Measurements from ENCODE around the gene ANKS3. TPM values are rescaled to one million over a fixed set of nuclear protein-coding genes. Genes with fewer than 3 reads are reported as not detected.

Gene ANKS3, protein sequence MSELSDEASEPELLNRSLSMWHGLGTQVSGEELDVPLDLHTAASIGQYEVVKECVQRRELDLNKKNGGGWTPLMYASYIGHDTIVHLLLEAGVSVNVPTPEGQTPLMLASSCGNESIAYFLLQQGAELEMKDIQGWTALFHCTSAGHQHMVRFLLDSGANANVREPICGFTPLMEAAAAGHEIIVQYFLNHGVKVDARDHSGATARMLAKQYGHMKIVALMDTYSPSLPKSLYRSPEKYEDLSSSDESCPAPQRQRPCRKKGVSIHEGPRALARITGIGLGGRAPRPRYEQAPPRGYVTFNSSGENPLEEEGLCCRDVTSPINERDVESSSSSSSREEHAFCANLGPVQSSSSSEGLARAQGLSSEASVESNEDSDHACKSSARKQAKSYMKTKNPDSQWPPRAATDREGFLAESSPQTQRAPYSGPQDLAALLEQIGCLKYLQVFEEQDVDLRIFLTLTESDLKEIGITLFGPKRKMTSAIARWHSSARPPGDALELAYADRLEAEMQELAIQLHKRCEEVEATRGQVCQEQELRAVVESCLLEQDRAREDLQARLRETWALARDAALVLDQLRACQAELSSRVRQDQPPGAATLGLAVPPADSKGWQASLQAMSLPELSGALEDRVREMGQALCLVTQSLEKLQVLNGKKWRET
- total RNA-seq (2021; ENCODE audit: unreplicated experiment) (26.6 TPM), Bru-seq, nascent RNA (percentile 65 among the genes with signal in this experiment), BruChase-seq, experiment 1, labeled RNA remaining after a 2-hour chase (percentile 71 among the genes with signal in this experiment), BruChase-seq, experiment 2, labeled RNA remaining after a 6-hour chase (percentile 72 among the genes with signal in this experiment)
- polyA plus RNA-seq (2012; ENCODE audit: insufficient read length): 26.3 TPM
- long read RNA-seq, partial matches to known transcripts: 3 of 49 reads
- long read RNA-seq, other reads (novel, unspliced or antisense): 36 of 49 reads

DNA sequence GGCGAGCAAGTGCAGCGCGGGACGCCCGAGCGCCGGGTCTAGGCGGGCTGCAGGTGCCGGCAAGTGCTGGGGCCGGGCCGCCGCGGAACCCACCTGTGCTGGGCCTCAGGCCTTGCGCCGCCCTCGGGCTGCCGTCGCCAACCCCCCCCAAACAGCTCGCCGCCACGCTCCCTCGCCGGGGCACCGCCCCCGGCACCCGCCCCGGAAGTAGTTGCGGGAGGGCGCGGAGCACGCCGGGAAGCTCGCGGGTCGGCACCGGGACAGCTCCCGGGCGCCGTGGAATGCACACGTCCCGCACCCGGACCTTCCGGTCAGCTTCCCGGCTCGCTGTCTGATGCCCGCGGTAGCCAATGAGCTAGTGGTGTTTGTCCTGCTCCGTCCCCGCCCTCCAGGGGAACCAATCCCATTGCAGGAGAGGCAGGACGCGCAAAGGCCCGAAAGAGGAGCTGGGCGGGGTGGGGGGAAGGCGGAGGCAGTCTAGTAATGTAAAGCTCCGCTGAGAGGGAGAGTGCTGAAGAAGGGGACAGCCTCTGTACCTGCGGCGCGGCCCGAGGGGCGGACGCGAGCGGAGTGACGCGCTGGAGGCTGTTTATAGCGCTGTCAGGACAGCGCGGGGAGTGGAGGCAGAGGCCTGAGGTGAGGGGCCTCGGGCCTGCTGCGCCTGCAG, at the start of gene ANKS3, which contains the start of gene DNAAF8:
TSS of gene ANKS3 (minus strand) at position 209 of the 667 bp plus-strand sequence. CDS start 4,122 bp downstream, outside the sequence.
TSS of gene DNAAF8 (plus strand) at position 475 of the 667 bp plus-strand sequence. CDS start 1,978 bp downstream, outside the sequence.
- in situ Hi-C loops (cut with HindIII; ENCODE audit: low pct_unique_long_range_greater_than_20kb, low sequenced_read_pairs): no loop called here
- TF ChIP-seq TCF7L2 (IDR thresholded peaks at IDR 0.05; ENCODE audit: low read depth, low read length): peak; percentile 74; the same call in 1 of the 2 replicates
- TF ChIP-seq, protein P1, sequence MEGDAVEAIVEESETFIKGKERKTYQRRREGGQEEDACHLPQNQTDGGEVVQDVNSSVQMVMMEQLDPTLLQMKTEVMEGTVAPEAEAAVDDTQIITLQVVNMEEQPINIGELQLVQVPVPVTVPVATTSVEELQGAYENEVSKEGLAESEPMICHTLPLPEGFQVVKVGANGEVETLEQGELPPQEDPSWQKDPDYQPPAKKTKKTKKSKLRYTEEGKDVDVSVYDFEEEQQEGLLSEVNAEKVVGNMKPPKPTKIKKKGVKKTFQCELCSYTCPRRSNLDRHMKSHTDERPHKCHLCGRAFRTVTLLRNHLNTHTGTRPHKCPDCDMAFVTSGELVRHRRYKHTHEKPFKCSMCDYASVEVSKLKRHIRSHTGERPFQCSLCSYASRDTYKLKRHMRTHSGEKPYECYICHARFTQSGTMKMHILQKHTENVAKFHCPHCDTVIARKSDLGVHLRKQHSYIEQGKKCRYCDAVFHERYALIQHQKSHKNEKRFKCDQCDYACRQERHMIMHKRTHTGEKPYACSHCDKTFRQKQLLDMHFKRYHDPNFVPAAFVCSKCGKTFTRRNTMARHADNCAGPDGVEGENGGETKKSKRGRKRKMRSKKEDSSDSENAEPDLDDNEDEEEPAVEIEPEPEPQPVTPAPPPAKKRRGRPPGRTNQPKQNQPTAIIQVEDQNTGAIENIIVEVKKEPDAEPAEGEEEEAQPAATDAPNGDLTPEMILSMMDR (IDR thresholded peaks at IDR 0.05): no peak
- TF ChIP-seq, protein P2, sequence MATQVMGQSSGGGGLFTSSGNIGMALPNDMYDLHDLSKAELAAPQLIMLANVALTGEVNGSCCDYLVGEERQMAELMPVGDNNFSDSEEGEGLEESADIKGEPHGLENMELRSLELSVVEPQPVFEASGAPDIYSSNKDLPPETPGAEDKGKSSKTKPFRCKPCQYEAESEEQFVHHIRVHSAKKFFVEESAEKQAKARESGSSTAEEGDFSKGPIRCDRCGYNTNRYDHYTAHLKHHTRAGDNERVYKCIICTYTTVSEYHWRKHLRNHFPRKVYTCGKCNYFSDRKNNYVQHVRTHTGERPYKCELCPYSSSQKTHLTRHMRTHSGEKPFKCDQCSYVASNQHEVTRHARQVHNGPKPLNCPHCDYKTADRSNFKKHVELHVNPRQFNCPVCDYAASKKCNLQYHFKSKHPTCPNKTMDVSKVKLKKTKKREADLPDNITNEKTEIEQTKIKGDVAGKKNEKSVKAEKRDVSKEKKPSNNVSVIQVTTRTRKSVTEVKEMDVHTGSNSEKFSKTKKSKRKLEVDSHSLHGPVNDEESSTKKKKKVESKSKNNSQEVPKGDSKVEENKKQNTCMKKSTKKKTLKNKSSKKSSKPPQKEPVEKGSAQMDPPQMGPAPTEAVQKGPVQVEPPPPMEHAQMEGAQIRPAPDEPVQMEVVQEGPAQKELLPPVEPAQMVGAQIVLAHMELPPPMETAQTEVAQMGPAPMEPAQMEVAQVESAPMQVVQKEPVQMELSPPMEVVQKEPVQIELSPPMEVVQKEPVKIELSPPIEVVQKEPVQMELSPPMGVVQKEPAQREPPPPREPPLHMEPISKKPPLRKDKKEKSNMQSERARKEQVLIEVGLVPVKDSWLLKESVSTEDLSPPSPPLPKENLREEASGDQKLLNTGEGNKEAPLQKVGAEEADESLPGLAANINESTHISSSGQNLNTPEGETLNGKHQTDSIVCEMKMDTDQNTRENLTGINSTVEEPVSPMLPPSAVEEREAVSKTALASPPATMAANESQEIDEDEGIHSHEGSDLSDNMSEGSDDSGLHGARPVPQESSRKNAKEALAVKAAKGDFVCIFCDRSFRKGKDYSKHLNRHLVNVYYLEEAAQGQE (IDR thresholded peaks at IDR 0.05; ENCODE audit: insufficient read depth in 1 of 2, low read depth in 2 of 2, low read length in 1 of 2): peak; percentile 61 to 82; a peak in 3 of 4 replicates
- peak; percentile 96; the same call in 1 of the 2 replicates for TF ChIP-seq SIN3A (IDR thresholded peaks at IDR 0.05; ENCODE audit: borderline replicate concordance, insufficient read depth, low read depth, low read length)
- TF ChIP-seq POLR2AphosphoS5 (IDR thresholded peaks at IDR 0.05; ENCODE audit: low read depth, low read length): peak; percentile 24; the same call in 1 of the 2 replicates
- H3K4me1 ChIP-seq (ENCODE audit: control insufficient read depth, insufficient read depth, low read length): no peaks in the 10 kb centered on the region
- H3K4me3 ChIP-seq (ENCODE audit: low read depth in 2 of 2, low read length in 2 of 2): peak within 1 kb of the TSS; percentile 75 to 89
- H3K36me3 ChIP-seq (ENCODE audit: control insufficient read depth, insufficient read depth, low read length): peaks cover 4% of the 10 kb centered on the region; the same call in 1 of the 2 replicates
- no TSS peak for BruUV-seq (replicated peaks)
- intact Hi-C loops (cut with micrococcal nuclease; ENCODE audit: unreplicated experiment): no loop called here
- peak within 1 kb of the TSS; percentile 86 for H3K27ac ChIP-seq (ENCODE audit: low read length)
- DNase-seq (ENCODE audit: low read depth, low spot score): peak; percentile 78
- ChIA-PET CTCF (interaction anchor here (0.6 to 1.2 kb wide), 2 partner anchors 19 to 51 kb away, joined by 3 to 4 read pairs; no protein-coding TSS in a partner anchor), POLR2A (interaction anchor here (0.5 to 0.7 kb wide), 7 partner anchors 119 to 331 kb away, joined by 3 to 8 read pairs (median 5); no protein-coding TSS in a partner anchor)
- H3K27me3 ChIP-seq (ENCODE audit: control insufficient read depth, insufficient read depth, low read length): no peaks in the 10 kb centered on the region
- no peaks in the 10 kb centered on the region for H3K9me3 ChIP-seq (ENCODE audit: control insufficient read depth, insufficient read depth, low read depth, low read length)
- ATAC-seq: peak; percentile 97

All from Panc1 (cell line).